GM18951 (cell line): Measurements from ENCODE around the gene TMEM203.

Experiments used
- POLR2A ChIP-seq: IDR thresholded peaks from 4 replicates; pipeline ENCODE4 v1.6.1; 2011; ENCODE audit warnings: mild to moderate bottlenecking; ENCODE audit not compliant: insufficient read length, insufficient read depth; ENCODE audit errors: extremely low read depth
- in situ Hi-C: fragments of 300-500 bp; cut with MboI; formaldehyde crosslinking; loops from one replicate; pipeline ENCODE4 v1.12.0; 2022; ENCODE audit warnings: low sequenced_read_pairs, mixed read lengths, inconsistent platforms; ENCODE audit not compliant: unreplicated experiment

Gene TMEM203

DNA sequence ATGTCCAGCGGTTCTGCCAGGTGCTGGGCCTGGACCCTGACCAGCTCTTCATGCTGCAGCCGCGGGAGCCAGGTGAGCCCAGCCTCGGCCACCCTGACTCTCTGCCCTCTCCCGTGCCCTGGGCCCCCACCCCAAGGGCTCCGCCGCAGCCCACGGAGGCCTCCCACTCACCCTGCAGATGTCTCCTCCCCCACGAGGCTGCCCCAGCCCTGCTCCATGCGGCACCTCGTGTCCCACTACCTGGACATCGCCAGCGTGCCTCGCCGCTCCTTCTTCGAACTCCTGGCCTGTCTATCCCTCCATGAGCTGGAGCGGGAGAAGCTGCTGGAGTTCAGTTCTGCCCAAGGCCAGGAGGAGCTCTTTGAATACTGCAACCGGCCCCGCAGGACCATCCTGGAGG, 9.2 kb upstream of the TMEM203 start:
- in situ Hi-C loops = no loop called here
- TF ChIP-seq POLR2A = no peak

DNA sequence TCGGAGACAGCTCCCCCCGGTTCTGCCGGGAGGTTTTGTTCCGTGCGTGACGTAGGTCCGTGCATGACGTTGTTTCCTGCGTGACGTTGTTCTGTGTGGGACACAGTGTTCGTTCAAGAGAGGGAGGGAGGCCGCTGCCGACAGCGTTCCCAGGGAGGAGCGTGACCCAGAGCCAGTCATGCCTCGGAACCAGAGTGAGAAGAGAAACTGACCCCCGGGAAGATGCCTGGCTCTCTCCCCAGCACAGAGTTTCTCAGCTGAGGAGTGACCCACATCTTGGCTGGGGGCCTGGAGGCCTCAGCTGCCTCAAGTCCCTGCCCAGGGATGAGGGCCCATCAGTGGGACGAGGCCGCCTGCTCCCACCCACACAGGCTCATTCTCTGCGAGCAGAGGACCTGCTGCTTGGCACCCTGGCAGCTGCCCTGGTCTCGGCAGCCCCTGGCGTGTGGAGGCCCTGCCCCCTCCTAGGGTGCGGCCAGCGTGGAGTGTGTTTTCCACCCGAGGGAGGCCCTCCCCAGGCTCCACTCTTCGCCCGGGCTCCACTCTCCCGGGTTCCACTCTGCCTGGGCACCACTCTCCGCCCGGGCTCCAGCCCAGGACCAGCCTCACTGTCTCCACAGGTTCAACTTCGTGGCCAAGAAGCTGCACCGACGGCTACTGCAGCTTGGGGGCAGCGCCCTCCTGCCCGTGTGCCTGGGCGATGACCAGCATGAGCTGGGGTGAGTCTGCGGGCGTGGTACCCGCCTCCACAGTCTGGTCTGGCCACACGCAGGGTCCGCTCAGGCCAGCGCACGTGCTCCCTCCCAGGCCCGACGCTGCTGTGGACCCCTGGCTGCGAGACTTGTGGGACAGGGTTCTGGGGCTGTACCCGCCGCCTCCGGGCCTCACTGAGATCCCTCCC, 8.0 kb upstream of the TMEM203 start:
- no peak for TF ChIP-seq POLR2A
- in situ Hi-C loops = no loop called here

DNA sequence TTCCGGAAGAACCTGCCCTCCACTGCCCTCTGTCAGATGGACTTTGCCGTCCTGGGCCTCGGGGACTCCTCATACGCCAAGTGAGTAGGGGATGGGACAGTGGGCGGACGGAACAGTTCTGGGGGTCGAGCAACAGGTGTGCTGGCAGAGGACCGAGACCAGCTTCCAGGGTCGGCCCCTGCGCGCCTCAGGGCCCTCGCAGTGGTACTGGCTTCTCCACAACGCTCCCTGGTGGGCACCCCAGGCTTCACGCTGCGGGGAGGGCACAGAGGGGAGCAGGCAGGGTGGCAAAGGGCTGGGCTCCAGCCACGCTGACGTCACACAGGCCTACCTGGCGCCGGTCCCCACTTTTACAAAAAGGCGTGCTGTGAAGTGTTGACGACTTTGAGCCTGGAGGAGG, 7.1 kb upstream of the TMEM203 start:
- in situ Hi-C loops = no loop called here
- TF ChIP-seq POLR2A = no peak

DNA sequence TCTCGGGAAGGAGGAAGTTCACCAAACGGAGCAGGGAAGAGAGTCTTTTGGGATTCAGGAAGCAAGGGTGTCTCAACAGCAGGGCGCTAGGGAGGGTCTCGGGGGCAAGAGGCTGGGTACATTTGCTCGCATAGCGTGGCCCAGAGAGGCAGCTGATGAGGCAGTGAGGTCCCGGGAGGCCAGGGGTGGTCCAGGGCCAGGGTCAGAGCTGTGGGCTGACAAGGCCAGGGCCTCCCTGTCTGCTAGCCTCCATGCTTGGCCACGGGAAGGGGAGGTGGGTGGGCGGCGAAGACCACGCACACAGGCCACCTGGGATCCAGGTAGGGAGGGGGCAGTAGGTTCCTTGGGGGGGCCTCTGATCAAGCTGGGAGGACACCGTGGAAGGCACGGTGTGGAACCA, 6.1 kb upstream of the TMEM203 start:
- in situ Hi-C loops = no loop called here
- TF ChIP-seq POLR2A = no peak

DNA sequence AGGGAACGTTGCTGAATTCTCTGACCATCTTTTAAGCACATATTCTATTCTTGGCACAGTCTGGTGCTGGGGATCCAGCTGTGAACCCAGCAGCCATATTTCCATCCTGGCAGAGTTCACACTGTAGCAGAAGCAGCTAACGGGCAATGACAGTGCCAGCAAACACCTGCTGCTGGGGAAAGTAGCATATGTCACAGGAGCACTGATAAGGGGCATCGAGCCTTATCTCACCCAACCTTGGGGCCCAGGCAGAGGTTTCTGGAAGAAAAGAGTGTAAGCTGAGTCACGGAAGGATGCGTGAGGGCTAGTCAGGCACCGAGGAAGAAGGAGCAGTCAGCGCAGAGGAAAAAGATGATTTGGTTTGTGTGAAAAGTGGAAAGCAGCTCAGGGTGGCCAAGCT, 1.2 kb upstream of the TMEM203 start:
- no peak for TF ChIP-seq POLR2A
- in situ Hi-C loops = no loop called here

DNA sequence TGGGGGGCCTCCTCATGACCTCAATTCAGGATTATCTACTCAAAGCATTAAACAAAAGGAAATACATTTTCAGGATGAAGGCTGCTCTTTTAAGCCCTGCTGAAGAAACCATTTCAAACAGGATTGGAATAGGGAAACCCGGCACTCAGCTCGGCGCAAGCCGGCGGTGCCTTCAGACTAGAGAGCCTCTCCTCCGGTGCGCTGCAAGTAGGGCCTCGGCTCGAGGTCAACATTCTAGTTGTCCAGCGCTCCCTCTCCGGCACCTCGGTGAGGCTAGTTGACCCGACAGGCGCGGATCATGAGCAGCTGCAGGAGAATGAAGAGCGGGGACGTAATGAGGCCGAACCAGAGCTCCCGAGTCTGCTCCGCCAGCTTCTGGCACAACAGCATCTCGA, 720 bp downstream of the TMEM203 start:
- no peak for TF ChIP-seq POLR2A

DNA sequence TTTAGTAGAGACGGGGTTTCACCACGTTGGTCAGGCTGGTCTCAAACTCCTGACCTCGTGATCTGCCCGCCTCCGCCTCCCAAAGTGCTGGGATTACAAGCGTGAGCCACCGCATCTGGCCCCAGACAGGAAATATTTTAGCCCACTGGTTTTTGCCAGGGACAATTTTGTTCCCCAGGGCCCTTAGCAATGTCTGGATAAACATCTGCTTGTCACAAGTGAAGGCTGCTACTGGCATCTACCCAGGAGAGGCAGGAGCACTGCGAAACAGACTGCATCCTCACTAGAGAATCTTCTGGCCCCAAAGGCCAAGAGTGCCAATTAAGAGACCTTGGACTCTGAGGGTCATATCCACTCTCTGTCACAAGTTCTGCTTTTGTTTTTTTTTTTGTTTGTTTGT, 2.5 kb downstream of the TMEM203 start:
- no peak for TF ChIP-seq POLR2A
- in situ Hi-C loops = no loop called here

More for the DNA sequence above, 720 bp downstream of the TMEM203 start:
- in situ Hi-C loops = no loop called here

DNA sequence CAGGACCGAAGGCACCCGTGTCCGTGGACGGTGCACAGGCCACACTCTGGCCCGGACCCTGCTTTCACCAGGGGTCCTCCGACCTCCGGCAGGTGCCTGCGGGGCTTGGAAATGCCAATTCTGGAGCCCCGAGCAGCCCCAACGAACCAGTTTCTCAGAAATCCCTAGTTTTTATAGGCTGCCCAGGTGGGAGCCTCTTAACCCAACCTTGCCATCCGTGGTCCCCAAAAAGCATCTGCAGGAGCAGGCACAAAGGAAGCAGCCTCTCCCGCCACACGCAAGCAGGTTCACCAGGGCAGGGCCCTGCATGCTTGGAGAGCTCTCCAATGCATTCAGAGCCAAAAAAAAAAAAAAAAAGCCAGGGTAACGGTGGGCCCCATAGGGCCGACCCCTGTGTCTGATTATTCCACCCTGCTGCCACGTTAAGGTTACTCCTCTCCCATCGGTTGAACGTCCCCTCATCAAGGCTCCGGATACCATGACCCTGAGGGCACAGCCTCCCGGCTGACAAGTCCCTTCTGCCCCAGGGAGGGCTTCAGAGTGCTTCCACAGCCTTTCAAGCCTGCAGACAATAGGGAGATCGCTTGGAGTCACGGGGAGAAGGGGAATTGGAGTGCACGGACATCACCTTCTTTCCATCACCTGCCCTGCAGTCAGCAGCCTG, 4.1 kb downstream of the TMEM203 start:
- no peak for TF ChIP-seq POLR2A
- in situ Hi-C loops = no loop called here

DNA sequence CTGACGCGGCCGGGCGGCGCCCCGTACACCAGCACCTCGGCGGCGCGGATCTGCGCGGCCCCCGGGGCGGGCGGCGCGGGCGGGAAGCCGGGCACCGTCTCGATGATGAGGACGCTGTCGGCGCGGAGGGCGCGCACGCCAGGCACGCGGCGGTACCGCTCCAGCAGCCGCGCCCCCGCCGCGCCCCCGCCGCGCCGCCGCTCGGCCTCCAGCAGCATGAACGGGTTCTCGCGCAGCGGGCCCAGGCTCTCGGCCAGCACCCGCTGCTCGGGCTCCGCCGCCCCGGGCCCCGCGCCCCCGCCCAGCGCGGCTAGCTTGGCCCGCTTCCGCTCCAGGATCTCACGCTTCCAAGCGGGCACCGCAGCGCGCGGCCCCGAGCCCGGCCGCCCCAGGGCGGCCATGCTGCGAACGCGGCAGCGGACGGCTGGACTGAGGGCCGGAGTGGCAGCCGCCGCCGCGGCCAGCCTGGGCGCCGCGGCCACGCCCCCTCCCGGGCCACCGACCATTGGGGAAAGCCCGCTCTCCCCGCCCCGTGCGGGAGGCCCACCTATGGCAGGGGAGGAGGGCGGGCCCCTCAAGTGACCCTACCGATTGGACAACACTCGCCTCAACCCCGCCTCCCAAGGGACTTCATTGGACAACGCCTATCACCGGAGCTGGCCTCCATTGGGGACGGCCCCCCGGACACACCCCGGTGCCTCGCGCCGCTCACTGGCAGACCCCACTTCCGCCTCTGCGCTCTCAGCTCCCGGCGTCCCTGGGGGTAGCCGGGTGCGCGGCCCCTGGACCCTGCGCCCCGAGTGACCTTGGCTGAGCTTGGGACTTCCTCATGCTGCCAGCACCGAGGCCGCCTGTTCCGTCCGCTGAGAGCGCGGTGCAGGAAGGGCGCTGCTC, 4.9 kb downstream of the TMEM203 start, which contains the start of gene TPRN:
TSS of gene TPRN (minus strand) at position 431 of the 894 bp plus-strand sequence. CDS start at position 401, 30 bp downstream.
- in situ Hi-C loops = no loop called here
- peak; percentile 97 for TF ChIP-seq POLR2A

DNA sequence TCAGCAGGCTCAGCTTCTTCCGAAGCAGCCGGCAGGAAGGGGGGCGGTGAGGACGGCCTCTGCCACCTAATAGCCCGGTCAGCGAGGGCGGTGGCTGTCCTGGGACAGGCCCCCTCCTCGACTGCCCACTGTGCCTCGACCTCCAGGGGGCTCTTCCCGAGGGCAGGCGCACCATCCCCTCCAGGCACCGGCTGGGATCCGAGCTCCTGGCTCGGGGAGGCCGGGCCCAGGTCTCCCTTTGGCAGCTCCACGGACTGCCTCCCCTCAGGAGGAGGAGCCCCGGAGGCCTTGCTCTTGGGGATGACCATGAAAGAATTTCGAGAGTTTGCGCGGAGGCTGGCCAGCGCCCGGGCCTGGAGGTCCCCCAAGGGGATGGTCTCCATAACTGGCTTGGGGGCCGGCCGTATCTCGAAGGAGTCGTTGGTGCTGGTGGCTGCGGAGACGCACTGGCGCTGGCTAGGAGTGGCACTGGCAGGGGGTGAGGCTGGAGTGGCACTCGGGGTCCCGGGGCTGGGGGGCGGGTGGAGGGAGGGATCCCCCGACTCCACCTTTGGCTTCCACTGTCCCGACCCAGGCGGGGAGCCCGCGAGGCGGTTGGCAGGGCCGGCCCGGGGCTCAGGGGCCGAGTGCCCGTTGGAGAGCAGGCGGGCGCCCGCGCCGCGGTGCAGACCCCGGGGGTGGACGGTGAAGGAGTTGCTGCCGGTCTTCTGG, 5.9 kb downstream of the TMEM203 start:
- in situ Hi-C loops = no loop called here
- TF ChIP-seq POLR2A = no peak

DNA sequence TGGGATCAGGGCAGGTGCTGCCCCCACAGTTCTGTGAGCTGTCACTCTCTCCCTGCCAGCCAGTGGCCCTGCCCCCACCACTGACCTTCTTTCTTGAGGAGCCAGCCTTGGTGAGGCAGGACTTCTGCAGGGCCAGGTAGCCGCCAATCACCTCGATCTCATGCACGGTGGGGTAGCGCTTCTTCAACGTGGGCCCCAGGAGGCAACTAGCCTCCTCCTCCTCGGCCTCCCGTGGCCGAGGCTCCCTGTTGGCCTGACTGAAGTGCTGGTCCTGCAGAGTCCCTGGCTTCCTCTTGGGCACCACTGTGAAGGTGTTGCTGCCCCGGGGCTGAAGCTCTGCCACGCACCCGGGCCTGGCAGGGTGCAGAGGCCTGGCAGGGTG, 6.6 kb downstream of the TMEM203 start:
- in situ Hi-C loops = no loop called here
- TF ChIP-seq POLR2A = no peak

DNA sequence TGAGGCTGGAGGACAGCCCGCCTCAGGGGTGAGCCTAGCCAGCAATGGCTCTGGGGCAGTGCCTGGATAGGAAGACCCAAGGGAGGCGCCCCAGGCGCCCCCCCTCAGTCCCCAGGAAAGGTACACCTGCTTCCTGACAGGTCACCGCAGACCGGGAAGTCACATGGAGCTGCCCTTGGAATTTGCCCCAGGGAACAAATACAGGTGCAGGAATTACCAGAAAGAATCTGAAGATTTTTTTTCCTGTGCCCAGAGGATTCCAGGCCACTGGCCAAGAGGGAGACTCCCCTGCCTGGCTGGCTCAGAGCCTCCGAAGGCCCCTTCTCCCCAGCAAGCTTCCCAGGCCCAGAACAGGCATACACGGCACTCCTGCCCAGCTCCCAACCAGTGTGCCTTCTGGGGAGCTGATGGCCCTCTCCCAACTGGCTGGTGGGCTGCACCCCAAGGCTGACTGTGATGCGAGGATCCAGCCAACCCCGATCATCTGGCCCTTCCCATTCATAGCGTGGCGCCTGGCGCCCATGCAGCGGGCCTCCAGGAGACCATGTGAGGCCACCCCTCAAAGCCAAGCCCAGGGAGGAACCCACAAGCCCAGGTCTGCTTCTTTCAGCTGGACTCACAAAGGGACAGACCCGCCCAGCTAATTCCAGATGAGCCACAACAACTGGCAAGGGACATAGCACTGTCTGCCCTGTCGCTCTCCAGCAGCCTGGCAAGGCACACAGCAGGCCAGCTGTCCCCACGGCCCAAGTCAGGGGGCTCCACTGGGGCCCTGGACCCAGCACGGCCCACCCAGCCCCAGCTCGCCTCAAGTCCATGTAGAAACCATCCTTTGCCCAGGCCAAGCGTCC, 7.2 kb downstream of the TMEM203 start:
- TF ChIP-seq POLR2A = no peak
- in situ Hi-C loops = no loop called here
